ENCODE measurements around the gene KIF23. TPM values are rescaled to one million over a fixed set of nuclear protein-coding genes. Genes with fewer than 3 reads are reported as not detected.
A peak's percentile ranks its signal among the peaks of the same experiment; 100 is the strongest.

KIF23 gene
- total RNA-seq, 1 experiment from 2014 or later, result 74.2 TPM

- Mint-ChIP-seq H3K4me3 (ENCODE audit: unreplicated experiment) (peak within 1 kb of the TSS; percentile 88), H3K9me3 (ENCODE audit: unreplicated experiment) (no peaks in the 10 kb centered on the region), H3K36me3 (ENCODE audit: insufficient read depth, unreplicated experiment) (peaks cover 59% of the 10 kb centered on the region), H3K4me1 (ENCODE audit: low read depth, unreplicated experiment) (peaks cover 12% of the 10 kb centered on the region), H3K27me3 (ENCODE audit: insufficient read depth, unreplicated experiment) (no peaks in the 10 kb centered on the region), H3K27ac (ENCODE audit: unreplicated experiment) (peak within 1 kb of the TSS; percentile 93)
- ChIA-PET CTCF (interaction anchor here (1.6 to 1.9 kb wide), 2 partner anchors 10 kb away, joined by 7 to 28 read pairs; no protein-coding TSS in a partner anchor), POLR2A (interaction anchor here (0.6 to 3.5 kb wide), 8 partner anchors 10 to 698 kb away, joined by 3 to 84 read pairs (median 4); partner anchors contain the start of genes GLCE and KIF23)
- H3K36me3 ChIP-seq (ENCODE audit: control insufficient read depth, insufficient read depth, low read length), result peaks cover 3% of the 10 kb centered on the region; the same call in 1 of the 2 replicates
- intact Hi-C loops (cut with micrococcal nuclease; ENCODE audit: unreplicated experiment), result loop anchor here (1.0 to 2.0 kb wide), 2 partner anchors 9 to 38 kb away; partner anchors contain the start of gene KIF23
- DNase-seq, result peak; percentile 92 to 95
- BruUV-seq (replicated peaks), result no TSS peak
- no peaks in the 10 kb centered on the region for H3K27me3 ChIP-seq (replicated peaks; ENCODE audit: control insufficient read depth, insufficient read depth, low read length)
- peak within 1 kb of the TSS; percentile 78 for H3K4me3 ChIP-seq (ENCODE audit: low read depth, low read length)
- TF ChIP-seq CTCF (IDR thresholded peaks at IDR 0.05; ENCODE audit: insufficient read depth in 1 of 2, low read depth in 1 of 2, low read length in 1 of 2, severe bottlenecking in 1 of 2, unreplicated experiment in 1 of 2), result no peak
- no peaks in the 10 kb centered on the region for H3K9me3 ChIP-seq
- peaks cover 7% of the 10 kb centered on the region; the same call in 1 of the 2 replicates for H3K4me1 ChIP-seq
These were observed 38.8 kb downstream of the KIF23 start, which contains the start of gene RPLP1 for GRCh38 chr15:69452692-69453521. Gene RPLP1, plus strand, starts transcription at chr15:69452818. Its CDS starts 131 bp downstream, at chr15:69452949.

GRCh38 chr15:69454953-69455352 lies 40.8 kb downstream of the KIF23 start:
- Mint-ChIP-seq H3K36me3 (ENCODE audit: insufficient read depth, unreplicated experiment) (peaks cover 72% of the 10 kb centered on the region), H3K27me3 (ENCODE audit: insufficient read depth, unreplicated experiment) (no peaks in the 10 kb centered on the region), H3K9me3 (ENCODE audit: unreplicated experiment) (no peaks in the 10 kb centered on the region), H3K4me1 (ENCODE audit: low read depth, unreplicated experiment) (peaks cover 12% of the 10 kb centered on the region), H3K27ac (ENCODE audit: unreplicated experiment) (peak overlapping the region; percentile 93), H3K4me3 (ENCODE audit: unreplicated experiment) (peak overlapping the region; percentile 88)
- no peak for DNase-seq
- no peak overlapping the region; the same call in 1 of the 2 replicates for H3K4me3 ChIP-seq (ENCODE audit: low read depth, low read length)
- POLR2A ChIA-PET, result interaction anchor here (3.5 kb wide), 1 partner anchor 8 kb away, joined by 84 read pairs; no protein-coding TSS in a partner anchor
- peaks cover 3% of the 10 kb centered on the region; the same call in 1 of the 2 replicates for H3K36me3 ChIP-seq (ENCODE audit: control insufficient read depth, insufficient read depth, low read length)
- H3K27me3 ChIP-seq (replicated peaks; ENCODE audit: control insufficient read depth, insufficient read depth, low read length), result no peaks in the 10 kb centered on the region
- BruUV-seq (replicated peaks), result no TSS peak
- TF ChIP-seq CTCF (IDR thresholded peaks at IDR 0.05; ENCODE audit: insufficient read depth in 1 of 2, low read depth in 1 of 2, low read length in 1 of 2, severe bottlenecking in 1 of 2, unreplicated experiment in 1 of 2), result no peak
- CTCF ChIA-PET, result interaction anchor here (0.6 to 1.6 kb wide), 2 partner anchors 8 to 9 kb away, joined by 4 to 7 read pairs; no protein-coding TSS in a partner anchor
- intact Hi-C loops (cut with micrococcal nuclease; ENCODE audit: unreplicated experiment), result no loop called here
- peaks cover 7% of the 10 kb centered on the region; the same call in 1 of the 2 replicates for H3K4me1 ChIP-seq
- H3K9me3 ChIP-seq, result no peaks in the 10 kb centered on the region

Measured in Caco-2 (cell line).